IPS-NIHi11 (cell line): ENCODE results near the gene KLHDC8A.

Experiments used
- DNase-seq: peaks from one replicate; pipeline ENCODE4 v3.0.0; 2012; ENCODE audit warnings: mixed read lengths, low spot score

KLHDC8A gene

GRCh38 chr1:205294175-205294917 is 62.4 kb downstream of the KLHDC8A start:
- peak; percentile 65 for DNase-seq

- no peak for DNase-seq
Measured at GRCh38 chr1:205293350-205294074, 63.2 kb downstream of the KLHDC8A start.

GRCh38 chr1:205291596-205291995 is 65.1 kb downstream of the KLHDC8A start:
- no peak for DNase-seq

- DNase-seq, result no peak
Measured at GRCh38 chr1:205287767-205288559, 68.8 kb downstream of the KLHDC8A start.

- no peak for DNase-seq
Measured at GRCh38 chr1:205287076-205287475, 69.6 kb downstream of the KLHDC8A start.

GRCh38 chr1:205286335-205286950 is 70.3 kb downstream of the KLHDC8A start:
- no peak for DNase-seq
